T-helper 17 cell (primary cell): ENCODE results near the gene SELENOI. TPM values are rescaled to one million over a fixed set of nuclear protein-coding genes. Genes with fewer than 3 reads are reported as not detected.

Source experiments
- ATAC-seq: fragments of 150-1000 bp; cut with Tn5 transposase; 2 replicates; pipeline ENCODE4 v1.10.0; 2021; ENCODE audit warnings: mild to moderate bottlenecking, moderate library complexity
- DNase-seq, 3 donors: peaks; one replicate each; pipeline versions ENCODE4 v3.0.0 to v3.0.0-alpha.2; 2020 to 2021
- H3K9me3 ChIP-seq: one replicate; pipeline ENCODE4 v1.7.0; 2013; ENCODE audit warnings: low read length, mild to moderate bottlenecking; ENCODE audit not compliant: control insufficient read depth, poor library complexity, severe bottlenecking
- H3K27ac Mint-ChIP-seq: one replicate; pipeline ENCODE4 v1.8.0; 2022; ENCODE audit warnings: mild to moderate bottlenecking, moderate library complexity, mixed read lengths
- H3K27me3 Mint-ChIP-seq: one replicate; pipeline ENCODE4 v1.8.0; 2022; ENCODE audit warnings: mixed read lengths
- H3K36me3 Mint-ChIP-seq: one replicate; pipeline ENCODE4 v1.8.0; 2022; ENCODE audit warnings: low read depth, mixed read lengths
- H3K4me1 Mint-ChIP-seq: one replicate; pipeline ENCODE4 v1.8.0; 2022; ENCODE audit warnings: mild to moderate bottlenecking, mixed read lengths
- H3K4me3 Mint-ChIP-seq: one replicate; pipeline ENCODE4 v1.8.0; 2022; ENCODE audit warnings: mild to moderate bottlenecking, moderate library complexity, mixed read lengths
- total RNA-seq, 4 donors: library from RNA in 2 of 4; stranded (reverse) in 2 of 4; gene quantifications; one replicate each; pipeline ENCODE4 v1.2.3 and lab custom pipeline; 2022 to 2026

The SELENOI gene
- total RNA-seq, 2 donors from 2014 or later, result 27.9 to 36.6 TPM

DNA sequence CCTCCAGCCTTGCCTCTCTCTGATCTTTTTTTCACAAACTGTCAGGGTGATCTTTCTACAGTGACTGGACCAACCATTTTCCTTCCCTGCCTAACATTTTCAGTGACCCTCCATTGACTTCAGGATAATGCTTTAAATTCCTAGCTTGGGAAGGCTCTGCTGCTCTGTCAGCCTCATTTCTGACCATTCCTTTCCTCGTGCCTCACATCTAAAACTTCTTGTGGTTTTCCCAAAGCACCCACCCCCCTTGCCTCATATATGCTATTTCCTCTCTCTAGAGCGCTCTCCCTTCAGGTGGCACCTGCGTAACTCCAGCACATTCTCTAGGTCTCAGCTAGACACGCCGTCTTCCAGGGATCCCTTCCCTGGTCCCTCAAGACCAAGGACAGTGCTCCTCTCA lies 93.0 kb downstream of the SELENOI start:
- no peak overlapping the region for H3K27ac Mint-ChIP-seq
- peaks cover 6% of the 10 kb centered on the region for H3K4me1 Mint-ChIP-seq
- DNase-seq (no peak), ATAC-seq (no peak)
- H3K27me3 Mint-ChIP-seq, result peaks cover 31% of the 10 kb centered on the region
- no peaks in the 10 kb centered on the region for H3K36me3 Mint-ChIP-seq
- no peaks in the 10 kb centered on the region for H3K9me3 ChIP-seq
- no peak overlapping the region for H3K4me3 Mint-ChIP-seq

- H3K4me1 Mint-ChIP-seq, result peaks cover 6% of the 10 kb centered on the region
- H3K36me3 Mint-ChIP-seq, result no peaks in the 10 kb centered on the region
- H3K9me3 ChIP-seq, result no peaks in the 10 kb centered on the region
Observed at GRCh38 chr2:26442301-26442700, 96.4 kb downstream of the SELENOI start.

DNA sequence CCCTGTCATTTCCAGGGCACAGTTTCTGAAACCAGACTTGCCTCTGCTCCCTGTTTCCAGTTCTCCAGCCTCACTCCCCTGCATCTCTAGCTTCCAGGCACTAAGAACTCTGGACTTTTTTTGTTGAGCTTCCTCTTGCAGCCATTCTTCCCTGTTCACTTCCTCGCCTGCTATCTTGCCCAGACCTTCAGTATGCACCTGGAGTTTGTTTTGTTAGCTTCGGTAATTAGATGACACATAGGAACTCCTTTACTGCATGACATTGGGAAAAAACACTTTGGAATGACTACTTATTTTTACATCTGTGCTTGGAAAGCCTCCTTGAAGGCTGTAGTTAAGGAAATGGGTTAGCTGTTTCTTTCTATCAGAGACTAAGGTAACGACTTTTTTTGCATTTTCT lies 96.8 kb downstream of the SELENOI start:
- ATAC-seq (no peak), DNase-seq (no peak)
- H3K27ac Mint-ChIP-seq, result no peak overlapping the region
- H3K4me1 Mint-ChIP-seq, result peaks cover 6% of the 10 kb centered on the region
- no peak overlapping the region for H3K4me3 Mint-ChIP-seq
- peaks cover 11% of the 10 kb centered on the region for H3K27me3 Mint-ChIP-seq
- H3K9me3 ChIP-seq, result no peaks in the 10 kb centered on the region
- H3K36me3 Mint-ChIP-seq, result no peaks in the 10 kb centered on the region

More at GRCh38 chr2:26442301-26442700, 96.4 kb downstream of the SELENOI start:
- ATAC-seq (no peak), DNase-seq (no peak)
- peaks cover 11% of the 10 kb centered on the region for H3K27me3 Mint-ChIP-seq
- no peak overlapping the region for H3K27ac Mint-ChIP-seq
- H3K4me3 Mint-ChIP-seq, result no peak overlapping the region

- Mint-ChIP-seq H3K36me3 (no peaks in the 10 kb centered on the region), H3K27ac (no peak overlapping the region), H3K4me1 (peaks cover 2% of the 10 kb centered on the region), H3K4me3 (no peak overlapping the region), H3K27me3 (peaks cover 10% of the 10 kb centered on the region)
- no peak for DNase-seq
- no peak for ATAC-seq
- H3K9me3 ChIP-seq, result no peaks in the 10 kb centered on the region
Observed at GRCh38 chr2:26444236-26444635, 98.3 kb downstream of the SELENOI start.

Other genes with a start within 250 kb of the SELENOI start
- 1 to 10 TPM; 3.6 to 6.5 TPM for gene GAREM2, start 173.1 kb upstream of the SELENOI start, total RNA-seq
- 10 to 100 TPM; 77.7 to 78.5 TPM for gene HADHA, start 101.5 kb upstream of the SELENOI start, total RNA-seq
- 10 to 100 TPM; 45.9 to 46.3 TPM for gene HADHB, start 101.2 kb upstream of the SELENOI start, total RNA-seq
- gene ADGRF3, start 646 bp downstream of the SELENOI start, total RNA-seq, result 1 to 10 TPM in 1 of 2 donors, under 1 TPM in 1; 0.97 to 1.3 TPM
- gene DRC1, start 55.8 kb downstream of the SELENOI start, total RNA-seq, result not detected
- under 1 TPM; 0.50 to 0.87 TPM for gene OTOF, start 132.0 kb downstream of the SELENOI start, total RNA-seq